H9 (cell line): Measurements from ENCODE around the gene ISOC1. TPM values are rescaled to one million over a fixed set of nuclear protein-coding genes. Genes with fewer than 3 reads are reported as not detected.

ENCODE experiments used
- DNase-seq: peaks from one replicate; pipeline ENCODE4 v3.0.0-alpha.2; 2017
- H2AFZ ChIP-seq: one replicate; pipeline ENCODE4 v1.6.1; 2013; ENCODE audit warnings: mild to moderate bottlenecking, low read length, control low read depth, moderate library complexity
- H2AK5ac ChIP-seq: 2 replicates; pipeline ENCODE4 v1.6.1; 2013; ENCODE audit warnings: low read length, control low read depth, mixed read lengths; ENCODE audit not compliant: insufficient read length
- H2BK120ac ChIP-seq: one replicate; pipeline ENCODE4 v1.6.1; 2013; ENCODE audit warnings: low read depth, mild to moderate bottlenecking, low read length, control low read depth, inconsistent platforms; ENCODE audit not compliant: poor library complexity, severe bottlenecking
- H2BK12ac ChIP-seq: 2 replicates; pipeline ENCODE4 v1.6.1; 2013; ENCODE audit warnings: low read length, control low read depth, mixed read lengths, low read depth; ENCODE audit not compliant: insufficient read length
- H2BK15ac ChIP-seq: 2 replicates; pipeline ENCODE4 v1.6.1; 2013; ENCODE audit warnings: low read depth, low read length, control low read depth
- H2BK20ac ChIP-seq: one replicate; pipeline ENCODE4 v1.6.1; 2013; ENCODE audit warnings: low read depth, mild to moderate bottlenecking, low read length, control low read depth, inconsistent platforms; ENCODE audit not compliant: poor library complexity, severe bottlenecking
- H2BK5ac ChIP-seq: 2 replicates; pipeline ENCODE4 v1.6.1; 2013; ENCODE audit warnings: low read length, control low read depth, mixed read lengths; ENCODE audit not compliant: insufficient read length
- H3K14ac ChIP-seq: 2 replicates; pipeline ENCODE4 v1.6.1; 2013; ENCODE audit warnings: low read length, control low read depth; ENCODE audit not compliant: insufficient read depth
- H3K18ac ChIP-seq: 2 replicates; pipeline ENCODE4 v1.6.1; 2013; ENCODE audit warnings: low read depth, mild to moderate bottlenecking, mixed read lengths, low read length, control low read depth; ENCODE audit not compliant: insufficient read length
- H3K23ac ChIP-seq: 2 replicates; pipeline ENCODE4 v1.6.1; 2013; ENCODE audit warnings: low read length, control low read depth, mixed read lengths, low read depth; ENCODE audit not compliant: insufficient read length
- H3K23me2 ChIP-seq: 2 replicates; pipeline ENCODE4 v1.6.1; 2013; ENCODE audit warnings: low read depth, mild to moderate bottlenecking, mixed read lengths, low read length, control low read depth; ENCODE audit not compliant: insufficient read length, poor library complexity, severe bottlenecking
- H3K27ac ChIP-seq: 2 replicates; pipeline ENCODE4 v1.5.1; 2013; ENCODE audit warnings: low read length, control low read depth, mixed read lengths, low read depth; ENCODE audit not compliant: insufficient read length
- H3K27me3 ChIP-seq: 2 replicates; pipeline ENCODE4 v1.6.1; 2013; ENCODE audit warnings: low read length, control low read depth, inconsistent platforms; ENCODE audit not compliant: insufficient read depth
- H3K4ac ChIP-seq: 2 replicates; pipeline ENCODE4 v1.6.1; 2013; ENCODE audit warnings: low read depth, mild to moderate bottlenecking, control low read depth, inconsistent platforms, low read length, moderate library complexity
- H3K4me1 ChIP-seq: 2 replicates; pipeline ENCODE4 v1.6.1; 2013; ENCODE audit warnings: low read length, control low read depth, inconsistent platforms; ENCODE audit not compliant: insufficient read depth
- H3K4me2 ChIP-seq: 2 replicates; pipeline ENCODE4 v1.6.1; 2013; ENCODE audit warnings: low read length, control low read depth, mixed read lengths; ENCODE audit not compliant: insufficient read length, insufficient read depth
- H3K56ac ChIP-seq: 2 replicates; pipeline ENCODE4 v1.6.1; 2013; ENCODE audit warnings: low read depth, mild to moderate bottlenecking, mixed read lengths, low read length, control low read depth; ENCODE audit not compliant: insufficient read length
- H3K79me1 ChIP-seq: 2 replicates; pipeline ENCODE4 v1.6.1; 2013; ENCODE audit warnings: low read depth, mild to moderate bottlenecking, moderate library complexity, low read length, control low read depth, inconsistent platforms; ENCODE audit not compliant: insufficient read depth, poor library complexity, severe bottlenecking
- H3K79me2 ChIP-seq: 2 replicates; pipeline ENCODE4 v1.6.1; 2013; ENCODE audit warnings: low read length, control low read depth, inconsistent platforms; ENCODE audit not compliant: insufficient read depth
- H3K9ac ChIP-seq: 2 replicates; pipeline ENCODE4 v1.6.1; 2013; ENCODE audit warnings: low read length, control low read depth, mixed read lengths; ENCODE audit not compliant: insufficient read length; ENCODE audit errors: extremely low read depth
- H3K9me3 ChIP-seq: one replicate; pipeline ENCODE4 v1.6.1; 2013; ENCODE audit warnings: low read depth, low read length, inconsistent platforms; ENCODE audit not compliant: control insufficient read depth
- H3T11ph ChIP-seq: one replicate; pipeline ENCODE4 v1.6.1; 2013; ENCODE audit warnings: mild to moderate bottlenecking, low read length, control low read depth, inconsistent platforms
- H4K20me1 ChIP-seq: one replicate; pipeline ENCODE4 v1.6.1; 2013; ENCODE audit not compliant: control insufficient read depth, insufficient read length, insufficient read depth
- H4K5ac ChIP-seq: 2 replicates; pipeline ENCODE4 v1.6.1; 2013; ENCODE audit warnings: low read depth, mild to moderate bottlenecking, mixed read lengths, low read length, control low read depth; ENCODE audit not compliant: insufficient read length
- H4K8ac ChIP-seq: replicated peaks from 2 replicates; pipeline ENCODE4 v1.6.1; 2013; ENCODE audit warnings: low read length, control low read depth, mixed read lengths, low read depth; ENCODE audit not compliant: insufficient read length
- H4K91ac ChIP-seq: 2 replicates; pipeline ENCODE4 v1.6.1; 2013; ENCODE audit warnings: low read depth, mild to moderate bottlenecking, moderate library complexity, mixed read lengths, low read length, control low read depth; ENCODE audit not compliant: insufficient read length
- H3K27ac Mint-ChIP-seq, 3 experiments: 2 replicates in 2 of 3; 3 replicates in 1 of 3; pipeline ENCODE4 v1.8.0; 2020 to 2021; ENCODE audit warnings: mixed read lengths in 3 of 3, mild to moderate bottlenecking in 1 of 3, moderate library complexity in 1 of 3
- H3K27me3 Mint-ChIP-seq: 2 replicates; pipeline ENCODE4 v1.8.0; 2021; ENCODE audit warnings: low read depth, mild to moderate bottlenecking, moderate library complexity, mixed read lengths
- H3K36me3 Mint-ChIP-seq, 3 experiments: 2 replicates in 2 of 3; 3 replicates in 1 of 3; pipeline ENCODE4 v1.8.0; 2020 to 2021; ENCODE audit warnings: low read depth in 3 of 3, mixed read lengths in 3 of 3; ENCODE audit not compliant: insufficient read depth in 1 of 3
- H3K4me1 Mint-ChIP-seq, 2 experiments: 2 replicates each; pipeline ENCODE4 v1.8.0; 2020; ENCODE audit warnings: mixed read lengths in 2 of 2
- H3K4me3 Mint-ChIP-seq, 2 experiments: 2 replicates in 1 of 2; 3 replicates in 1 of 2; pipeline ENCODE4 v1.8.0; 2020 to 2021; ENCODE audit warnings: mild to moderate bottlenecking in 2 of 2, mixed read lengths in 2 of 2, moderate library complexity in 1 of 2
- H3K9me3 Mint-ChIP-seq, 2 experiments: 2 replicates in 1 of 2; 3 replicates in 1 of 2; pipeline ENCODE4 v1.8.0; 2020; ENCODE audit warnings: mild to moderate bottlenecking in 2 of 2, mixed read lengths in 2 of 2, moderate library complexity in 1 of 2
- WGBS: extraction: QIAGEN DNeasy Blood & Tissue Kit; methylation state at CpG from one replicate; pipeline ENCODE4 v1.1.7; 2013; ENCODE audit warnings: missing lambda C conversion rate, low lambda C conversion rate, mixed read lengths; ENCODE audit not compliant: insufficient read length; ENCODE audit errors: extremely low coverage; 5-methylcytosine and 5-hydroxymethylcytosine counted together
- total RNA-seq: library from RNA; stranded (reverse); gene quantifications from 2 replicates; pipeline ENCODE4 v1.2.1, GENCODE V29; 2021
- TF ChIP-seq, protein P1 (sequence below): fragments of 200-600 bp; sonication (generic); conservative IDR thresholded peaks from 3 replicates; pipeline ENCODE4 v1.8.0; 2021; ENCODE audit warnings: antibody characterized with exemption, mild to moderate bottlenecking

The ISOC1 gene
- total RNA-seq, 1 experiment from 2014 or later, result 23.0 TPM

DNA sequence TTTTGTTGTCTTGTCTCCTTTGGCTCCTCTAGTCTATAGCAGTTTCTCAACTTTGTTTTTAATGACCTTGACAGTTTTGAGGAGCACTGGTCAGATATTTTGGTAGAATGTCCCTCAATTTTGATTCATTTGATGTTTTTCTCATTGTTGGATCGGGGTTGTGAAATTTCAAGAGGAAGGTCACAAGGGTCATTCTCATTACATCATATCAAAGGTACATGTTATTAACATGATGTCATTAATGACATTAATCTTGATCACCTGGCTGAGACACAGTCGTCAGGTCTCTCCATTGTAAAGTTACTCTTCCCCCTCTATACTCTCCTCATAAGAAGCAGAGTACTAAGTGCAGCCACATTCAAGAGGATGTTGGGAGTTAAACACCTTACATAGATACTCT, 7.2 kb downstream of the ISOC1 start:
- no peaks in the 10 kb centered on the region for H3K4me1 ChIP-seq
- no peaks in the 10 kb centered on the region for H3K23me2 ChIP-seq
- no peak overlapping the region for H3T11ph ChIP-seq
- H2AFZ ChIP-seq, result no peak overlapping the region
- no peak overlapping the region for H3K27ac Mint-ChIP-seq
- no peaks in the 10 kb centered on the region for H4K20me1 ChIP-seq
- WGBS, result no CpG with 5 or more reads among the region's 2 CpGs
- peaks cover 7 to 20% of the 10 kb centered on the region in 2 experiments for H3K4me1 Mint-ChIP-seq
- no peak overlapping the region for H2BK5ac ChIP-seq
- no peaks in the 10 kb centered on the region for H3K9me3 ChIP-seq
- no peak overlapping the region for H4K91ac ChIP-seq
- H4K5ac ChIP-seq, result no peak overlapping the region
- no peak for DNase-seq
- no peak overlapping the region for H2BK12ac ChIP-seq
- H4K8ac ChIP-seq, result no peak overlapping the region
- H3K23ac ChIP-seq, result no peak overlapping the region
- no peak overlapping the region for H3K14ac ChIP-seq
- no peaks in the 10 kb centered on the region for H3K79me2 ChIP-seq
- no peak overlapping the region for H3K27ac ChIP-seq
- H2BK15ac ChIP-seq, result no peak overlapping the region
- TF ChIP-seq, protein P1, sequence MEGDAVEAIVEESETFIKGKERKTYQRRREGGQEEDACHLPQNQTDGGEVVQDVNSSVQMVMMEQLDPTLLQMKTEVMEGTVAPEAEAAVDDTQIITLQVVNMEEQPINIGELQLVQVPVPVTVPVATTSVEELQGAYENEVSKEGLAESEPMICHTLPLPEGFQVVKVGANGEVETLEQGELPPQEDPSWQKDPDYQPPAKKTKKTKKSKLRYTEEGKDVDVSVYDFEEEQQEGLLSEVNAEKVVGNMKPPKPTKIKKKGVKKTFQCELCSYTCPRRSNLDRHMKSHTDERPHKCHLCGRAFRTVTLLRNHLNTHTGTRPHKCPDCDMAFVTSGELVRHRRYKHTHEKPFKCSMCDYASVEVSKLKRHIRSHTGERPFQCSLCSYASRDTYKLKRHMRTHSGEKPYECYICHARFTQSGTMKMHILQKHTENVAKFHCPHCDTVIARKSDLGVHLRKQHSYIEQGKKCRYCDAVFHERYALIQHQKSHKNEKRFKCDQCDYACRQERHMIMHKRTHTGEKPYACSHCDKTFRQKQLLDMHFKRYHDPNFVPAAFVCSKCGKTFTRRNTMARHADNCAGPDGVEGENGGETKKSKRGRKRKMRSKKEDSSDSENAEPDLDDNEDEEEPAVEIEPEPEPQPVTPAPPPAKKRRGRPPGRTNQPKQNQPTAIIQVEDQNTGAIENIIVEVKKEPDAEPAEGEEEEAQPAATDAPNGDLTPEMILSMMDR, result no peak
- H3K27me3 Mint-ChIP-seq, result no peaks in the 10 kb centered on the region; the same call in none of the 2 replicates
- H2BK20ac ChIP-seq, result no peak overlapping the region
- no peak overlapping the region for H3K4me3 Mint-ChIP-seq
- no peak overlapping the region for H3K18ac ChIP-seq
- H3K4me2 ChIP-seq, result no peak overlapping the region
- H3K9me3 Mint-ChIP-seq, result no peaks in the 10 kb centered on the region
- no peaks in the 10 kb centered on the region for H3K79me1 ChIP-seq
- no peak overlapping the region for H3K4ac ChIP-seq
- no peaks in the 10 kb centered on the region for H3K27me3 ChIP-seq
- H2AK5ac ChIP-seq, result no peak overlapping the region
- peaks cover 1 to 4% (median 2%) of the 10 kb centered on the region in 3 experiments; a peak in 3 of 7 replicates for H3K36me3 Mint-ChIP-seq
- no peak overlapping the region for H2BK120ac ChIP-seq
- H3K56ac ChIP-seq, result no peak overlapping the region
- no peak overlapping the region for H3K9ac ChIP-seq
